Measurements from ENCODE around the gene SMAD3. TPM values are rescaled to one million over a fixed set of nuclear protein-coding genes. Genes with fewer than 3 reads are reported as not detected.

The SMAD3 gene
- total RNA-seq, 1 donor from 2014 or later, result 89.3 TPM

DNA sequence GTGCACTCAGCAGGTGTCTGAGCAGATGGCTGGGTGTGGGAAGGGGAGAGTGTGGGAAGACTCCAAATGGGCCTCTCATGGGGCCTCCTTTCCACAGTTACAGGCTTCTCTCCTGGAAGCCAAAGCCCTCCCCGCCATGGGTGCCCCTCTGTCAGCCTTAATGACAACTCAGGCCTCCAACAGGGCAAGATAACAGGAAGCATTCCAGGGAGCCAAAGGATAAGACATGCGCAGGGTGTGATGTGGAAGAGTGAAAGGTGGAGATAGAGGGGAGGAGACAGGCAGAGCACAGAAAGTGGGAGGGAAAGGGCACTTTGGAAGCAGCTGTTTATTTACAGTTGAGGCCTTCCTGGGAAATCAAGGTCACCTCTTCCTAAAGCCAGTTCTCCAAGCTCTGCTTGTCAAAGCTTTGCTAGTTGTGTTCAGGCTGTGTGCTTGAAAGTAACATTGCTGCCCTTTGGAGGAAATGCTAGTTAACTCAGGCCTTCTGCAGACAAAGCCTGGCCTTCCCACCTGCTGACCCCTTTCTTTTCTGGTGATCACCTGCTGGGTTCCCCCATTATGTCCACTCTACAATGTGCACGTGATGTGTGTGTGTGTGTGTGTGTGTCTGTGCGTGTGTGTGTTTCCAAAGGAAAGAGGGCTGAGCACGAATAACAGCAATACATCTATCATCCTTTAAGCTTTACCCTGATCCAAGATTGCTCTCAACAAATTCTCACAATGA, 35.2 kb upstream of the SMAD3 start:
- DNase-seq (ENCODE audit: low spot score in 2 of 2), result no peak
- H3K4me3 ChIP-seq, result no peak overlapping the region
- H3K27me3 ChIP-seq, result no peaks in the 10 kb centered on the region
- peaks cover 10 to 22% of the 10 kb centered on the region in 2 donors for H3K4me1 ChIP-seq
- no peak for TF ChIP-seq CTCF (IDR thresholded peaks at IDR 0.05)
- intact Hi-C loops (cut with DNase I), result no loop called here
- no peak overlapping the region for H3K27ac ChIP-seq
- H3K36me3 ChIP-seq, result no peaks in the 10 kb centered on the region
- no peaks in the 10 kb centered on the region for H3K9me3 ChIP-seq

DNA sequence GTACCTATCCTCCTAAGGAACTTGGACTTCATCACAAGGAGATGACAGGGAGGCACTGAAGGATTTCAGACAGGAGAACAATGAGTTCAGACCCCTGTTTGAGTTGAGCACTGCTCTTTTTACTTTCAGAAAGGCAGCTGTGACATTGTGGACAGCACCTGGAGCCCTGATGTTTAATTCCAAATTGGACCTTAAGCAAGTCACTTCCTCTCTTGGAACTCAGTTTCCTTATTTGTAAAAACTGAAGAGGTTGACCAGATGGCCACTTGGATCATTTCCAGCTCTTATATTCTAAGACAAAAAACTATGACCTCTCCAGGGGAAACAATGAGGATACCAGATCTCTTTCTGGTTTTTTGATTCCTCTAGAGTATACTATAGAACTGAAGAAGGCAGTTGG, 34.1 kb upstream of the SMAD3 start:
- intact Hi-C loops (cut with DNase I), result no loop called here
- TF ChIP-seq CTCF (IDR thresholded peaks at IDR 0.05), result no peak
- Histone ChIP-seq H3K4me1 (peaks cover 3 to 11% of the 10 kb centered on the region in 2 donors), H3K27ac (no peak overlapping the region), H3K36me3 (no peaks in the 10 kb centered on the region), H3K4me3 (no peak overlapping the region), H3K27me3 (no peaks in the 10 kb centered on the region), H3K9me3 (no peaks in the 10 kb centered on the region)
- DNase-seq (ENCODE audit: low spot score in 2 of 2), result no peak

GRCh38 chr15:67032608-67033007, 32.8 kb upstream of the SMAD3 start:
- TF ChIP-seq CTCF (IDR thresholded peaks at IDR 0.05), result no peak
- H3K9me3 ChIP-seq, result no peaks in the 10 kb centered on the region
- H3K4me3 ChIP-seq, result no peak overlapping the region
- H3K27ac ChIP-seq, result no peak overlapping the region
- no peaks in the 10 kb centered on the region for H3K36me3 ChIP-seq
- H3K27me3 ChIP-seq, result no peaks in the 10 kb centered on the region
- intact Hi-C loops (cut with DNase I), result no loop called here
- peak in 1 of 2 donors; percentile 47 for DNase-seq (ENCODE audit: low spot score in 2 of 2)
- H3K4me1 ChIP-seq, result peaks cover 3 to 9% of the 10 kb centered on the region in 2 donors

GRCh38 chr15:67033012-67033411, 32.4 kb upstream of the SMAD3 start:
- H3K4me3 ChIP-seq, result peak overlapping the region; percentile 56 to 59
- peak in 1 of 2 donors; percentile 62 for DNase-seq (ENCODE audit: low spot score in 2 of 2)
- intact Hi-C loops (cut with DNase I), result no loop called here

GRCh38 chr15:67033571-67034044, 31.8 kb upstream of the SMAD3 start:
- Histone ChIP-seq H3K9me3 (no peaks in the 10 kb centered on the region), H3K4me3 (peak overlapping the region; percentile 56 to 59), H3K36me3 (no peaks in the 10 kb centered on the region), H3K4me1 (peaks cover 3 to 9% of the 10 kb centered on the region in 2 donors), H3K27ac (no peak overlapping the region), H3K27me3 (no peaks in the 10 kb centered on the region)
- TF ChIP-seq CTCF (IDR thresholded peaks at IDR 0.05), result peak in 1 of 3 experiments; percentile 37
- DNase-seq (ENCODE audit: low spot score in 2 of 2), result no peak
- intact Hi-C loops (cut with DNase I), result no loop called here

More at GRCh38 chr15:67033012-67033411, 32.4 kb upstream of the SMAD3 start:
- Histone ChIP-seq H3K36me3 (no peaks in the 10 kb centered on the region), H3K9me3 (no peaks in the 10 kb centered on the region), H3K27me3 (no peaks in the 10 kb centered on the region), H3K4me1 (peaks cover 3 to 9% of the 10 kb centered on the region in 2 donors), H3K27ac (no peak overlapping the region)
- TF ChIP-seq CTCF (IDR thresholded peaks at IDR 0.05), result no peak
